Activated T-cell treated with anti-CD3 and anti-CD28 coated beads, Interleukin-2, amount 50 U/mL, for 1 hour (primary cell): ENCODE data around the gene LRRTM4.
"Not testable (repeated sequence)": the region's sequence is repeated elsewhere in the genome, so short reads cannot be mapped to it uniquely, and the experiment has no call there.

ENCODE experiments used
- DNase-seq: peaks from one replicate; pipeline ENCODE4 v3.0.0-alpha.2; 2020

The LRRTM4 gene

DNA sequence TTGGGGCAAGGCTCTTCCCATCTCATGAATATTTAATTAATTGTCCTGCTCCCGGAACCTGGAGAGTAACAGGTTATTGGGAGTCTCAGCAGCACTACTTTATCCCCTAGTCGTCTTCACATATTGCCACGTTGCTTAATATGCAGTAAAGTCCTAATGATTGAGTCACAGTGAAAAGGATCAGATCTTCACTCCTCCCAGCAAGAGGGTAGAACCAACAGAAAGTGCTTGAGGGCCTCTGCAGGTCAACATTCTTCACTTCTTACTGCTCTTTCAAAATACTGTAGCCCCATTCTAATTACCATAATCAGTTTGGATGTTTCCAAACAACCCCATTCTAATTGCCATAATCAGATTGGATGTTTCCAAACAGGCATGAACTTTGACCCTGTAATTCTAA is 801.0 kb downstream of the LRRTM4 start:
- DNase-seq, result no peak

DNA sequence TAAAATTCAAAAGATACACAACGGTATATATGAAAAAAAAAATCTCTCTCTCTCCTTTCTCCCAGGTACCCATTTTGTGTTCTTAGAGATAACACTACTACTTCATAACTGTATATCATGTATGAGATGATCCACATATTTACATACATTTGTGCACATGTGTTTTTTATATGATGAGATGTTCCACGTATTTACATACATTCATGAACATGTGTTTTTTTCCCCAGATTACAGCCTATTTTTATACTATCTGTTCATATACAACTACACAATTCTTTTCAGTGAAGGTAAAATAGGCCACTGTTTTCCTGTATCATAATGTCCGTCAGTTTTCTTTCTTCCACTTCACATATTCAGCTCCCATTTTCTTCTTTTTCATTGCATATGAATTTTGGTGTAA is 808.9 kb downstream of the LRRTM4 start:
- no peak for DNase-seq

DNA sequence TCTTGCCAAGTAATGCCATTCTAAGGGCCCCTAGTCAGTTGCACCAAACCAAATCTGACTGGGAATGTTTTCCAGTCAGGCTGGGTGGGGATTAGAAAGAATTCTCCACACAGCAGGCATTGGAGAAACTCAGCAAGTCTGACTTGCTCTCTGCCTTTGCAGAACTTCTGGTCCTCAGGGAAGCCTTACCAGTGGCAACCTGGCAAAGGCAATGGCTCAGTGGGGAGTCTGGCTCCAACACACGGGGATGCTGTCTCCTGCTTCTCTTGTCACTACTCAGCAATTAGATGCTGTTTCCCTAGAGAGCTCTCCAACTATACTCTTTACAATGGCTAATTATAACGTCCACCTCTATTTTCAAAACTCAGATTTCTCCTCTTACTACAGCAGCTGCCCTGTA is 810.7 kb downstream of the LRRTM4 start:
- DNase-seq, result no peak

DNA sequence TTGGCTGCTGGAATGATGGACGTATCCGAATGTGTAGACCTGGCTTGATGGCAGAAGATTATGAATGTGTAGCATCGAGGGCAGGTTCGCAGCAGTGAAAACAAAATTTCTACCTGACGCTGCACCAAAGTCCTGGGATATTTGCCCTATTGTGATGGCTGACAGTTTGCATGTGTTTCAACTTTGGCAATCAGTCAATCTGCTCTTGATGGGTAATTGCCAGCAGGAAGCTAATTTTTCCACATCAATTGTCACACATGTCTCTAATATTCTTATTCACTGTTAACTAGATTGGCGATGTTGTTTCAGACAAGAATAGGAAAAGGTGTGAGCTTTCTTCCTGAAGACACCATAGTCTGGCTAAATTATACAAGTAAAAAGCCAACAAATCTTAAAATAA is 821.3 kb downstream of the LRRTM4 start:
- DNase-seq, result no peak

- DNase-seq, result not testable (repeated sequence)
Measured at GRCh38 chr2:76697998-76698713, 824.0 kb downstream of the LRRTM4 start.
